ENCODE measurements around the gene ADAM15. TPM values are rescaled to one million over a fixed set of nuclear protein-coding genes. Genes with fewer than 3 reads are reported as not detected.

Gene ADAM15
- total and polyA plus RNA-seq, 4 donors = 49.5 to 233 (median 160) TPM

DNA sequence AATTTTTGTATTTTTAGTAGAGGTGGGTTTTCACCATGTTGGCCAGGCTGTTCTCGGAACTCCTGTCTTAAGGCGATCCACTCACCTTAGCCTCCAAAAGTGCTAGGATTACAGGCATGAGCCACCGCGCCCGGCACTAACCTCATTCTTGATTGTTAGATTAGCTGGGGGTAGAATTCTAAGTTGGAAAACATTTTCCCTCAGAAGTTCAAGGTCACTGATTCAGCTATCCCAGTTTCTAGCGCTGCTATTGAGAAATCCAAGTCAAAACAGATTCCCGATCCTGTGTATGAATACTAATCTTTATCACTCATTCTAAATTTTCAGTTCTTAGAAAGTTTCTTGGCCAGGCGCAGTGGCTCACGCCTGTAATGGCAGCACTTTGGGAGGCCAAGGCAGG is 52.2 kb downstream of the ADAM15 start:
- H3K4me1 ChIP-seq (ENCODE audit: control insufficient read depth in 5 of 5, insufficient read depth in 5 of 5, low read length in 5 of 5) = peaks cover 0 to 3% (median 0%) of the 10 kb centered on the region in 5 donors
- DNase-seq = no peak
- 85 to 91% methylated on average over 9 of the region's 9 CpGs for WGBS, 2 donors

DNA sequence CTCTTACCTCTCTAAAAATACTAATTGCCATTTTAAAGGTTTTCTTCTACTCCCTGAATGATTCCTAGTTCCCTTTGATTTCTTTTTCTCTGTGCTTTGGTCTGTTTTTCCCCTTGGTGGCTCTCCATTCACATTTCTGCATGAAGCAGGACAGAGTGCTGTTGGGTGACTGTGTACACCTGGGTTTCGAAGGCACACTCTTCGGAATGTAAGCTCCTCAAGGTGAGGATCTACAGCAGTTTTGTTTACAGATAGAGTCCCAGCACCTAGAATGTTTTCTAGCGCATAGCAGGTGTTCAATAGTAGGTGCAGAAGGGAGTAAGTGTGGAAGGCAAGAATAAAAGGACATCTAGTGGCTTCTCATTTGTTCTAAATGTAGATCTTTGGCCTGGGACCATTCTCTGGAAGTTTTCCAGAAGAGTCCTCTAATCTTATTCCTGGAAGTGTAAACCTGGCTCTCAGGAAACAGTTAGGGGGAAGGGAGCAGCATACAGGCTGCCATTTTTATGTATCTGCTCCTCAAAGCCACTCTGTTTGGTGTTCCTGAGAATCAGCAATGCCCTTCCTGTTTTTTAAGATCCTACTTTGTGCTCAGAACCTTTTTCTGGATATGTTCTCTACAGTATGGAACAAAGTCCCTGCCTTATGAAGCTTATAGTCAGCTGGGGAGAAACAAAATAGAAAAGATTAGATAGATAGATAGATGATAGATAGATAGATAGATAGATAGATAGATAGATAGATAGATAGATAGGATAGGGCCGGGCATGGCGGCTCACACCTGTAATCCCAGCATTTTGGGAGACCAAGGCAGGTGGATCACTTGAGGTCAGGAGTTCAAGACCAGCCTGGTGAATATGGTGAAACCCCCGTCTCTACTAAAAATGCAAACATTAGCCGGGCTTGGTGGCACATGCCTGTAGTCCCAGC is 53.8 kb downstream of the ADAM15 start:
- H3K27ac ChIP-seq (ENCODE audit: low read depth in 1 of 2, low read length in 1 of 2) = peak overlapping the region in 1 of 2 donors; percentile 37
- no peaks in the 10 kb centered on the region for H3K27me3 ChIP-seq (ENCODE audit: control insufficient read depth in 3 of 3, insufficient read depth in 3 of 3, low read length in 2 of 3)
- TF ChIP-seq, protein P1, sequence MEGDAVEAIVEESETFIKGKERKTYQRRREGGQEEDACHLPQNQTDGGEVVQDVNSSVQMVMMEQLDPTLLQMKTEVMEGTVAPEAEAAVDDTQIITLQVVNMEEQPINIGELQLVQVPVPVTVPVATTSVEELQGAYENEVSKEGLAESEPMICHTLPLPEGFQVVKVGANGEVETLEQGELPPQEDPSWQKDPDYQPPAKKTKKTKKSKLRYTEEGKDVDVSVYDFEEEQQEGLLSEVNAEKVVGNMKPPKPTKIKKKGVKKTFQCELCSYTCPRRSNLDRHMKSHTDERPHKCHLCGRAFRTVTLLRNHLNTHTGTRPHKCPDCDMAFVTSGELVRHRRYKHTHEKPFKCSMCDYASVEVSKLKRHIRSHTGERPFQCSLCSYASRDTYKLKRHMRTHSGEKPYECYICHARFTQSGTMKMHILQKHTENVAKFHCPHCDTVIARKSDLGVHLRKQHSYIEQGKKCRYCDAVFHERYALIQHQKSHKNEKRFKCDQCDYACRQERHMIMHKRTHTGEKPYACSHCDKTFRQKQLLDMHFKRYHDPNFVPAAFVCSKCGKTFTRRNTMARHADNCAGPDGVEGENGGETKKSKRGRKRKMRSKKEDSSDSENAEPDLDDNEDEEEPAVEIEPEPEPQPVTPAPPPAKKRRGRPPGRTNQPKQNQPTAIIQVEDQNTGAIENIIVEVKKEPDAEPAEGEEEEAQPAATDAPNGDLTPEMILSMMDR (IDR thresholded peaks at IDR 0.05; ENCODE audit: control extremely low read depth, extremely low read depth) = no peak
- 71 to 87% methylated on average over 7 of the region's 7 CpGs for WGBS, 2 donors
- H3K9me3 ChIP-seq (ENCODE audit: control insufficient read depth in 4 of 4, insufficient read depth in 3 of 4, low read length in 3 of 4) = no peaks in the 10 kb centered on the region
- peaks cover 0 to 3% (median 0%) of the 10 kb centered on the region in 5 donors for H3K4me1 ChIP-seq (ENCODE audit: control insufficient read depth in 5 of 5, insufficient read depth in 5 of 5, low read length in 5 of 5)
- ATAC-seq (ENCODE audit: insufficient read depth, low FRiP score) (no peak), DNase-seq (no peak)
- H3K9ac ChIP-seq (ENCODE audit: insufficient read depth in 1 of 2, low read length in 2 of 2) = no peak overlapping the region
- no peak overlapping the region for H3K4me3 ChIP-seq
- no peaks in the 10 kb centered on the region for H3K36me3 ChIP-seq (ENCODE audit: control insufficient read depth in 4 of 4, insufficient read depth in 4 of 4, low read length in 4 of 4)

More for the DNA sequence above, 52.2 kb downstream of the ADAM15 start:
- Histone ChIP-seq H3K27ac (ENCODE audit: low read depth in 1 of 2, low read length in 1 of 2) (no peak overlapping the region), H3K36me3 (ENCODE audit: control insufficient read depth in 4 of 4, insufficient read depth in 4 of 4, low read length in 4 of 4) (no peaks in the 10 kb centered on the region), H3K27me3 (ENCODE audit: control insufficient read depth in 3 of 3, insufficient read depth in 3 of 3, low read length in 2 of 3) (no peaks in the 10 kb centered on the region), H3K9me3 (ENCODE audit: control insufficient read depth in 4 of 4, insufficient read depth in 3 of 4, low read length in 3 of 4) (no peaks in the 10 kb centered on the region), H3K9ac (ENCODE audit: insufficient read depth in 1 of 2, low read length in 2 of 2) (no peak overlapping the region), H3K4me3 (no peak overlapping the region)
- ATAC-seq (ENCODE audit: insufficient read depth, low FRiP score) = no peak
- TF ChIP-seq, protein P1 (IDR thresholded peaks at IDR 0.05; ENCODE audit: control extremely low read depth, extremely low read depth) = no peak

DNA sequence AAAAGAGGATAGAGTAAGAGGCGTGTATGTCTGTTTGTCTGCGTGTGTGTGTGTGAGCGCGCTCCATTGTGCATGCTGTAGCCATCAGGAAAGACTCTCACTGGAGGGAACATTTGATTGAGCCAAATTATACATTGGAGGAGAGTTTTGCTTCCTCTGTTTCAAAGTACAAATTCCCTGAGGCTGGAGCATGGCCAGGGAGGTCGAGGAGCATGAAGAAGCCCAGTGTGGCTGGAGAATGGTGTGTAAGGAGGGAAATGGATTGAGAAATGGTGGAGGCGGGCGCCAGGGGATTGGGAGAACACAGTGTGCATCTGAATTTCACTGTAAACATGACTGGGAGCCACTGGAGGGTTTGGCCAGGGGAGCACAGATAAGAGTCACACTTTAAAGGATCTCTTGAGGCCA is 54.5 kb downstream of the ADAM15 start:
- no peak overlapping the region for H3K4me3 ChIP-seq
- peak; percentile 58 for ATAC-seq (ENCODE audit: insufficient read depth, low FRiP score)
- no peak for DNase-seq
- H3K27me3 ChIP-seq (ENCODE audit: control insufficient read depth in 3 of 3, insufficient read depth in 3 of 3, low read length in 2 of 3) = no peaks in the 10 kb centered on the region
- peak overlapping the region in 1 of 2 donors; percentile 37 for H3K27ac ChIP-seq (ENCODE audit: low read depth in 1 of 2, low read length in 1 of 2)
- TF ChIP-seq, protein P1 (IDR thresholded peaks at IDR 0.05; ENCODE audit: control extremely low read depth, extremely low read depth) = no peak
- WGBS, 2 donors = 39 to 57% methylated on average over 7 of the region's 7 CpGs
- no peaks in the 10 kb centered on the region for H3K9me3 ChIP-seq (ENCODE audit: control insufficient read depth in 4 of 4, insufficient read depth in 3 of 4, low read length in 3 of 4)
- H3K9ac ChIP-seq (ENCODE audit: insufficient read depth in 1 of 2, low read length in 2 of 2) = no peak overlapping the region
- H3K4me1 ChIP-seq (ENCODE audit: control insufficient read depth in 5 of 5, insufficient read depth in 5 of 5, low read length in 5 of 5) = peaks cover 0 to 3% (median 0%) of the 10 kb centered on the region in 5 donors
- H3K36me3 ChIP-seq (ENCODE audit: control insufficient read depth in 4 of 4, insufficient read depth in 4 of 4, low read length in 4 of 4) = no peaks in the 10 kb centered on the region

Data from lung (tissue), 12 donors.